GM12865 (cell line): ENCODE measurements around the gene OR56A4.
"Not testable (repeated sequence)": the region's sequence is repeated elsewhere in the genome, so short reads cannot be mapped to it uniquely, and the experiment has no call there.

Experiments
- DNase-seq: peaks from one replicate; pipeline ENCODE4 v3.0.0; 2010; ENCODE audit warnings: low read depth
- H3K4me3 ChIP-seq: 2 replicates; pipeline ENCODE4 v1.5.1; 2011; ENCODE audit warnings: mild to moderate bottlenecking, low read depth, low read length, control low read depth
- TF ChIP-seq, protein P1 (sequence below): IDR thresholded peaks from 2 replicates; pipeline ENCODE4 v1.5.1; 2011; ENCODE audit warnings: low read length, control low read depth, low read depth, inconsistent platforms; ENCODE audit not compliant: insufficient read depth; ENCODE audit errors: missing control alignments

OR56A4 gene

GRCh38 chr11:5967708-5968107 is 39.0 kb downstream of the OR56A4 start:
- no peak overlapping the region for H3K4me3 ChIP-seq
- no peak for DNase-seq
- TF ChIP-seq, protein P1, sequence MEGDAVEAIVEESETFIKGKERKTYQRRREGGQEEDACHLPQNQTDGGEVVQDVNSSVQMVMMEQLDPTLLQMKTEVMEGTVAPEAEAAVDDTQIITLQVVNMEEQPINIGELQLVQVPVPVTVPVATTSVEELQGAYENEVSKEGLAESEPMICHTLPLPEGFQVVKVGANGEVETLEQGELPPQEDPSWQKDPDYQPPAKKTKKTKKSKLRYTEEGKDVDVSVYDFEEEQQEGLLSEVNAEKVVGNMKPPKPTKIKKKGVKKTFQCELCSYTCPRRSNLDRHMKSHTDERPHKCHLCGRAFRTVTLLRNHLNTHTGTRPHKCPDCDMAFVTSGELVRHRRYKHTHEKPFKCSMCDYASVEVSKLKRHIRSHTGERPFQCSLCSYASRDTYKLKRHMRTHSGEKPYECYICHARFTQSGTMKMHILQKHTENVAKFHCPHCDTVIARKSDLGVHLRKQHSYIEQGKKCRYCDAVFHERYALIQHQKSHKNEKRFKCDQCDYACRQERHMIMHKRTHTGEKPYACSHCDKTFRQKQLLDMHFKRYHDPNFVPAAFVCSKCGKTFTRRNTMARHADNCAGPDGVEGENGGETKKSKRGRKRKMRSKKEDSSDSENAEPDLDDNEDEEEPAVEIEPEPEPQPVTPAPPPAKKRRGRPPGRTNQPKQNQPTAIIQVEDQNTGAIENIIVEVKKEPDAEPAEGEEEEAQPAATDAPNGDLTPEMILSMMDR: no peak

DNA sequence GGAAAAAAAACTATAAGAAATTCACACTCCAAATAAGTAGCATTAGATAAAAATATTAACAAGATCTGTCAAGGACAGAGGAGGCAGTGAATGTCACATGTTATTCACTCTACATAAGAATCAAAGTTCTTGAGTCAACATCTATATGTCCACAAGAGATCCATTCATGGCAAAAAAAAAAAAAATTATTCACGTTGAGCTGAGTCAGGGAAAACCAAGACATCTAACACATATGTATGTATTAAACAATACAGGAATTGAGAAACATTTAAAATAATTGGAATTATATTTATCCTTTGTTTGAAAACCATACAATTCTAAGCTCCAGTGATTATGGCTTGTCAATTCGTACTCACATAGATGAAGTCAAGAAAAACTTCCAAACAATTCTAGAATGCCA is 39.8 kb downstream of the OR56A4 start:
- H3K4me3 ChIP-seq: no peak overlapping the region
- no peak for DNase-seq
- TF ChIP-seq, protein P1: no peak

- H3K4me3 ChIP-seq, DNase-seq: not testable (repeated sequence)
These were observed 45.9 kb downstream of the OR56A4 start for GRCh38 chr11:5960704-5961320.

- no peak for DNase-seq
- no peak overlapping the region for H3K4me3 ChIP-seq
- TF ChIP-seq, protein P1: no peak
These were observed 51.2 kb downstream of the OR56A4 start for GRCh38 chr11:5955586-5955985.
